Neural progenitor cell (in vitro differentiated cells): ENCODE measurements around the gene SPP1. TPM values are rescaled to one million over a fixed set of nuclear protein-coding genes. Genes with fewer than 3 reads are reported as not detected.

ENCODE experiments used
- DNase-seq: peaks from one replicate; pipeline ENCODE4 v3.0.0-alpha.2; 2016; ENCODE audit warnings: low spot score
- H2AFZ ChIP-seq: fragments of 200-600 bp; sonication (generic); replicated peaks from 2 replicates; pipeline ENCODE4 v1.6.1; 2016; ENCODE audit warnings: antibody characterized with exemption
- H3F3A ChIP-seq: fragments of 200-600 bp; sonication (generic); 2 replicates; pipeline ENCODE4 v1.6.1; 2016; ENCODE audit warnings: antibody characterized with exemption, low read depth
- H3K27ac ChIP-seq: fragments of 200-600 bp; sonication (generic); 2 replicates; pipeline ENCODE4 v1.5.1; 2016; ENCODE audit warnings: mild to moderate bottlenecking
- H3K27me3 ChIP-seq: fragments of 200-600 bp; sonication (generic); 2 replicates; pipeline ENCODE4 v1.6.1; 2016; ENCODE audit warnings: mild to moderate bottlenecking, moderate library complexity
- H3K36me3 ChIP-seq: fragments of 200-600 bp; sonication (generic); 2 replicates; pipeline ENCODE4 v1.5.1; 2016
- H3K4me1 ChIP-seq: fragments of 200-600 bp; sonication (generic); 2 replicates; pipeline ENCODE4 v1.6.1; 2016; ENCODE audit warnings: mixed run types
- H3K4me2 ChIP-seq: fragments of 200-600 bp; sonication (generic); 2 replicates; pipeline ENCODE4 v1.6.1; 2016
- H3K4me3 ChIP-seq: fragments of 200-600 bp; sonication (generic); 2 replicates; pipeline ENCODE4 v1.5.1; 2016
- H3K79me2 ChIP-seq: fragments of 200-600 bp; sonication (generic); 2 replicates; pipeline ENCODE4 v1.6.1; 2016; ENCODE audit warnings: low read depth
- H3K9ac ChIP-seq: fragments of 200-600 bp; sonication (generic); 2 replicates; pipeline ENCODE4 v1.6.1; 2016
- H3K9me3 ChIP-seq: fragments of 200-600 bp; sonication (generic); 2 replicates; pipeline ENCODE4 v1.5.1; 2016; ENCODE audit warnings: low read depth
- H4K20me1 ChIP-seq: fragments of 200-600 bp; sonication (generic); 2 replicates; pipeline ENCODE4 v1.6.1; 2016; ENCODE audit warnings: low read depth
- H3K27ac Mint-ChIP-seq: 3 replicates; pipeline ENCODE4 v1.8.0; 2021; ENCODE audit warnings: mixed read lengths
- H3K27me3 Mint-ChIP-seq: 2 replicates; pipeline ENCODE4 v1.8.0; 2022; ENCODE audit warnings: low read depth, mild to moderate bottlenecking, inconsistent platforms, moderate library complexity, mixed read lengths; ENCODE audit not compliant: insufficient read depth
- H3K36me3 Mint-ChIP-seq: 3 replicates; pipeline ENCODE4 v1.8.0; 2021; ENCODE audit warnings: mixed read lengths
- H3K4me1 Mint-ChIP-seq: 3 replicates; pipeline ENCODE4 v1.8.0; 2021; ENCODE audit warnings: mixed read lengths
- H3K4me3 Mint-ChIP-seq: 3 replicates; pipeline ENCODE4 v1.8.0; 2021; ENCODE audit warnings: mild to moderate bottlenecking, moderate library complexity, mixed read lengths
- H3K9me3 Mint-ChIP-seq: 3 replicates; pipeline ENCODE4 v1.8.0; 2020; ENCODE audit warnings: mixed read lengths
- CTCF ChIP-seq: fragments of 200-600 bp; sonication (generic); IDR thresholded peaks from 2 replicates; pipeline ENCODE4 v1.5.1; 2017; ENCODE audit warnings: antibody characterized with exemption, mild to moderate bottlenecking
- EZH2 ChIP-seq: fragments of 200-600 bp; sonication (generic); IDR thresholded peaks from 2 replicates; pipeline ENCODE4 v1.6.1; 2017; ENCODE audit warnings: antibody characterized with exemption, mild to moderate bottlenecking, moderate library complexity
- EZH2phosphoT487 ChIP-seq: fragments of 200-600 bp; sonication (generic); IDR thresholded peaks from 2 replicates; pipeline ENCODE4 v1.6.1; 2017; ENCODE audit warnings: antibody characterized with exemption
- total RNA-seq: library from RNA; depleted of rRNA; stranded (reverse); fragments of >200 nt; gene quantifications from 2 replicates; pipeline ENCODE4 v1.2.3, GENCODE V29; 2015; ENCODE audit warnings: low replicate concordance

The SPP1 gene
- total RNA-seq, 1 donor from 2014 or later = 0.54 TPM

- Histone ChIP-seq H4K20me1 (no peaks in the 10 kb centered on the region), H3F3A (no peaks in the 10 kb centered on the region), H3K4me3 (no peak overlapping the region), H3K27ac (no peak overlapping the region), H3K4me1 (no peaks in the 10 kb centered on the region), H3K9me3 (no peaks in the 10 kb centered on the region), H2AFZ (no peak overlapping the region), H3K4me2 (no peak overlapping the region), H3K79me2 (no peaks in the 10 kb centered on the region), H3K36me3 (no peaks in the 10 kb centered on the region), H3K27me3 (no peaks in the 10 kb centered on the region), H3K9ac (no peak overlapping the region)
- Mint-ChIP-seq H3K27me3 (peaks cover 2% of the 10 kb centered on the region), H3K4me3 (no peak overlapping the region), H3K4me1 (no peaks in the 10 kb centered on the region), H3K27ac (no peak overlapping the region), H3K36me3 (no peaks in the 10 kb centered on the region), H3K9me3 (no peaks in the 10 kb centered on the region)
- no peak for DNase-seq
- TF ChIP-seq EZH2phosphoT487 (no peak), EZH2 (no peak), CTCF (no peak)
Measured at GRCh38 chr4:87965501-87965975, 10.0 kb upstream of the SPP1 start.

- H3K4me3 ChIP-seq = no peak overlapping the region
- H3K9me3 ChIP-seq = no peaks in the 10 kb centered on the region
- H3K36me3 ChIP-seq = no peaks in the 10 kb centered on the region
- H3K9ac ChIP-seq = no peak overlapping the region
- no peaks in the 10 kb centered on the region for H3K4me1 Mint-ChIP-seq
- H3F3A ChIP-seq = no peaks in the 10 kb centered on the region
- no peak overlapping the region for H3K4me2 ChIP-seq
- H3K4me3 Mint-ChIP-seq = no peak overlapping the region
- H2AFZ ChIP-seq = no peak overlapping the region
- no peak overlapping the region for H3K27ac ChIP-seq
- H3K9me3 Mint-ChIP-seq = no peaks in the 10 kb centered on the region
- H3K27me3 ChIP-seq = no peaks in the 10 kb centered on the region
- H3K27ac Mint-ChIP-seq = no peak overlapping the region
- TF ChIP-seq EZH2 (no peak), EZH2phosphoT487 (no peak), CTCF (no peak)
- DNase-seq = no peak
- peaks cover 2% of the 10 kb centered on the region for H3K27me3 Mint-ChIP-seq
- no peaks in the 10 kb centered on the region for H3K79me2 ChIP-seq
- H4K20me1 ChIP-seq = no peaks in the 10 kb centered on the region
- H3K4me1 ChIP-seq = no peaks in the 10 kb centered on the region
- H3K36me3 Mint-ChIP-seq = no peaks in the 10 kb centered on the region
Measured at GRCh38 chr4:87966095-87966496, 9.4 kb upstream of the SPP1 start.

- Histone ChIP-seq H3K9ac (no peak overlapping the region), H3K4me2 (no peak overlapping the region), H4K20me1 (no peaks in the 10 kb centered on the region), H3K79me2 (no peaks in the 10 kb centered on the region), H3K27me3 (no peaks in the 10 kb centered on the region), H3K27ac (no peak overlapping the region), H3F3A (no peaks in the 10 kb centered on the region), H3K9me3 (no peaks in the 10 kb centered on the region), H3K36me3 (no peaks in the 10 kb centered on the region), H2AFZ (no peak overlapping the region), H3K4me3 (no peak overlapping the region), H3K4me1 (no peaks in the 10 kb centered on the region)
- Mint-ChIP-seq H3K27me3 (peaks cover 2% of the 10 kb centered on the region), H3K4me1 (no peaks in the 10 kb centered on the region), H3K9me3 (no peaks in the 10 kb centered on the region), H3K36me3 (no peaks in the 10 kb centered on the region), H3K27ac (no peak overlapping the region), H3K4me3 (no peak overlapping the region)
- no peak for DNase-seq
- TF ChIP-seq CTCF = no peak
- no peak for TF ChIP-seq EZH2
- TF ChIP-seq EZH2phosphoT487 = no peak
Measured at GRCh38 chr4:87967193-87967592, 8.3 kb upstream of the SPP1 start.
